Fibroblast of mammary gland (primary cell): ENCODE data around the gene RABGGTA.

Experiments used
- DNase-seq: peaks from one replicate; pipeline ENCODE4 v3.0.0-alpha.2; 2010; ENCODE audit warnings: low read depth
- H3K4me3 ChIP-seq: 2 replicates; pipeline ENCODE4 v1.5.1; 2011; ENCODE audit warnings: low read depth, mild to moderate bottlenecking, low read length, moderate library complexity; ENCODE audit not compliant: control insufficient read depth
- CTCF ChIP-seq: conservative IDR thresholded peaks from 2 replicates; pipeline ENCODE4 v1.5.1; 2011; ENCODE audit warnings: low read depth, low read length, inconsistent platforms; ENCODE audit not compliant: control insufficient read depth, insufficient read depth

Gene RABGGTA

GRCh38 chr14:24299255-24300191 lies 28.1 kb upstream of the RABGGTA start, which contains the start of the genes DHRS1 and NOP9:
Gene DHRS1, minus strand, starts transcription at chr14:24299780. Its CDS starts 674 bp downstream, at chr14:24299106.
Gene NOP9, plus strand, starts transcription at chr14:24299850. Its CDS starts 105 bp downstream, at chr14:24299955.
- peak; percentile 84 for DNase-seq
- peak within 1 kb of the TSS; percentile 97 for H3K4me3 ChIP-seq

GRCh38 chr14:24298892-24299254 lies 27.5 kb upstream of the RABGGTA start:
- DNase-seq = peak; percentile 76
- no peak for TF ChIP-seq CTCF
- peak overlapping the region; percentile 97 for H3K4me3 ChIP-seq

More at GRCh38 chr14:24299255-24300191, 28.1 kb upstream of the RABGGTA start, which contains the start of the genes DHRS1 and NOP9:
- TF ChIP-seq CTCF = no peak

DNA sequence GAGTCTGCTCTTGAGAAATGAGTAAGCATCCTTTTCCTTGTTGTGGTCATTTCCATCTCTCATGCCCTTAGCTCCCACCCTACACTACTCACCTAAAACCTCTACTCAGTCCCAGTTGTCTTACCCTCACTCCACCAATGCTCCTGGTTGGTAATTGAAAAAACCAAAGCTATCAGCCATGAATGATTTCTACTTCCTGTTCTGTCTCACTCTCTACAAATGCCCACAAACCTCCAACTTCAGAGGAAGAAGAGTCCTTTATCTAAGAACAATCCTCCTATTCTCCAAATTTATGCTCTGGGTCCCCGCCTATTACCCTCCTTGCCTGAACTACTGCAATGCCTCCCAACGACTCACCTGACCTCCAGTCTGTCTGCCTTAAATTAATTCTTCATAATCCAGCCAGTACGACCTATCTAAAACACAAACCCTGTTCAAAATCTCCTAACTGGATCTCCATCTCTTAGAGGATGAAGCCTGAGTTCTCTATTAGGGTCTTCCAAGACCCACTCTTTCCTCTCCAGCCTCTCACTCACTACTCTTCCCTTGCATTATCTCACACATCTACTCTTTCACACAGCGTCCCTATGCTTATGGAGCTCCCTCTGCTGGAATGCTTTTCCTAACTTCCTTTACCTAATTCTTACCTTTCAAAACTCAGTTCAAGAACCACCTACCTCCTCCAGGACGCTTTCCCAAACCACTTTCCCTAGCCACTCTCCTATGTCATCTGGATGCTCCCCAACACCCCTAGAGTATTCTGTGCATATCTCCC lies 26.0 kb upstream of the RABGGTA start:
- H3K4me3 ChIP-seq = no peak overlapping the region
- TF ChIP-seq CTCF = peak; percentile 38
- DNase-seq = peak; percentile 20

GRCh38 chr14:24296341-24297157 lies 25.2 kb upstream of the RABGGTA start:
- H3K4me3 ChIP-seq = no peak overlapping the region
- peak; percentile 96 for DNase-seq
- peak; percentile 82 for TF ChIP-seq CTCF

DNA sequence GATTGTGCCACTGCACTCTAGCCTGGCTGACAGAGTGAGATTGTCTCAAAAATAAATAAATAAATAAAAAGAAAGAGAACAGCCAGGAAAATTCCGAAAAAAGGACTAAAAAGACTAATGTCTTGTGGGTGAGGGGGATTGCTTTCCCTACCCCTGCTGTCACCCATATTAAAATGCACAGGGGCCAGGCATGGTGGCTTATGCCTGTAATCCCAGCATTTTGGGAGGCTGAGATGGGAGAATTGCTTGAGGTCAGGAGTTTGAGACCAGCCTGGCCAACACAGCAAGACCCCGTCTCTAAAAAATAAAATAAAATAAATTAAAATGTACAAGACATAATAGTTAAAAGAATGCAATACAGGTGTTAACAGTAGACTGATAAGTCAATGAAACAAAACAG lies 22.1 kb upstream of the RABGGTA start:
- H3K4me3 ChIP-seq = no peak overlapping the region
- no peak for DNase-seq
- no peak for TF ChIP-seq CTCF
